K562 (cell line): ENCODE data around the gene NPDC1. TPM values are rescaled to one million over a fixed set of nuclear protein-coding genes. Genes with fewer than 3 reads are reported as not detected.
A peak's percentile ranks its signal among the peaks of the same experiment; 100 is the strongest.

Source experiments
- ATAC-seq: fragments of 200-7000 bp; cut with Tn5 transposase; 3 replicates; pipeline ENCODE4 v1.9.1; 2020; ENCODE audit warnings: moderate library complexity
- BruUV-seq: library from RNA; stranded (reverse); fragments of 400-500 nt; replicated peaks from 2 replicates; lab custom pipeline; 2021; lab: Mats Ljungman, UMichigan
- CTCF ChIA-PET: fragments of 300-600 bp; formaldehyde crosslinking; extraction: SDS; loops from one replicate; lab custom pipeline; 2021; ENCODE audit warnings: low intra/inter-chr PET ratio; lab: Yijun Ruan, JAX
- POLR2A ChIA-PET: fragments of 300-600, 350-650 bp; sonication (Branson Sonifier 250); formaldehyde crosslinking; extraction: SDS; loops from one replicate; lab custom pipeline; 2021; ENCODE audit warnings: antibody characterized with exemption, inconsistent platforms; lab: Yijun Ruan, JAX
- DNase-seq, 4 experiments: peaks; one replicate each; pipeline versions ENCODE4 v3.0.0 to v3.0.0-alpha.2; 2011 to 2018; ENCODE audit warnings: low spot score in 3 of 4, mixed read lengths in 3 of 4; ENCODE audit errors: extremely low read depth in 1 of 4
- FAIRE-seq: peaks from 2 replicates; lab custom pipeline; 2011; peaks lifted over from hg19 to GRCh38; lab: Jason Lieb, UNC
- H2AFZ ChIP-seq: 2 replicates; pipeline ENCODE4 v1.6.0; 2011; ENCODE audit warnings: low read depth, low read length, control low read depth, inconsistent platforms
- H3K27ac ChIP-seq: fragments of 200-600 bp; 3 replicates; pipeline ENCODE4 v1.8.0; 2011; ENCODE audit warnings: low read depth, mild to moderate bottlenecking, control low read depth, inconsistent platforms, low read length, moderate library complexity, mixed read lengths; ENCODE audit errors: extremely low read depth
- H3K27me3 ChIP-seq, 2 experiments: fragments of 300-600 bp in 1 of 2; 2 replicates in 1 of 2; 3 replicates in 1 of 2; pipeline versions ENCODE4 v1.6.0 to v1.8.0; 2011; ENCODE audit warnings: inconsistent platforms in 2 of 2, low read length in 2 of 2, mild to moderate bottlenecking in 1 of 2, mixed read lengths in 1 of 2, moderate library complexity in 1 of 2; ENCODE audit not compliant: control insufficient read depth in 2 of 2, insufficient read depth in 2 of 2
- H3K36me3 ChIP-seq: fragments of 300-600 bp; 3 replicates; pipeline ENCODE4 v1.8.0; 2011; ENCODE audit warnings: mild to moderate bottlenecking, low read length, inconsistent platforms; ENCODE audit not compliant: control insufficient read depth, insufficient read depth
- H3K4me1 ChIP-seq, 2 experiments: fragments of 200-600 bp in 1 of 2; replicated peaks in 1 of 2; 2 replicates in 1 of 2; 3 replicates in 1 of 2; pipeline versions ENCODE4 v1.5.1 to v1.8.0; 2011; ENCODE audit warnings: inconsistent platforms in 2 of 2, low read length in 2 of 2, mild to moderate bottlenecking in 1 of 2, mixed read lengths in 1 of 2, moderate library complexity in 1 of 2; ENCODE audit not compliant: control insufficient read depth in 2 of 2, insufficient read depth in 2 of 2
- H3K4me2 ChIP-seq: 2 replicates; pipeline ENCODE4 v1.6.1; 2011; ENCODE audit warnings: low read length, control low read depth, inconsistent platforms, mixed read lengths; ENCODE audit not compliant: insufficient read depth
- H3K4me3 ChIP-seq: fragments of 200-600 bp; sonication (generic), shearing (Covaris generic); 2 replicates; pipeline ENCODE4 v1.5.1; 2016; ENCODE audit warnings: control low read depth, inconsistent platforms
- H3K79me2 ChIP-seq: fragments of 200-600 bp; 3 replicates; pipeline ENCODE4 v1.8.0; 2011; ENCODE audit warnings: low read length, inconsistent platforms; ENCODE audit not compliant: control insufficient read depth, insufficient read depth
- H3K9ac ChIP-seq, 2 experiments: 2 replicates each; pipeline versions ENCODE4 v1.6.0 to v1.6.1; 2011; ENCODE audit warnings: low read depth in 2 of 2, low read length in 2 of 2, control low read depth in 1 of 2, inconsistent platforms in 1 of 2, mild to moderate bottlenecking in 1 of 2, mixed read lengths in 1 of 2; ENCODE audit not compliant: insufficient read depth in 1 of 2
- H3K9me1 ChIP-seq: one replicate; pipeline ENCODE4 v1.6.0; 2011; ENCODE audit warnings: inconsistent platforms, mild to moderate bottlenecking, low read length, moderate library complexity; ENCODE audit not compliant: control insufficient read depth, insufficient read depth
- H3K9me3 ChIP-seq: replicated peaks from 2 replicates; pipeline ENCODE4 v1.5.1; 2011; ENCODE audit warnings: low read depth, low read length, inconsistent platforms; ENCODE audit not compliant: control insufficient read depth, insufficient read depth
- H4K20me1 ChIP-seq: replicated peaks from 2 replicates; pipeline ENCODE4 v1.6.1; 2011; ENCODE audit warnings: low read length, inconsistent platforms, mixed read lengths; ENCODE audit not compliant: control insufficient read depth, insufficient read depth
- CREB3L1 ChIP-seq: fragments of 450-650 bp; IDR thresholded peaks from 2 replicates; pipeline ENCODE4 v1.6.1; 2014; ENCODE audit warnings: low read depth, mild to moderate bottlenecking, moderate library complexity, borderline replicate concordance
- CTCF ChIP-seq, 3 experiments: IDR thresholded peaks in 2 of 3; conservative IDR thresholded peaks in 1 of 3; 2 replicates each; pipeline ENCODE4 v1.5.1; 2011 to 2012; ENCODE audit warnings: low read length in 3 of 3, mild to moderate bottlenecking in 3 of 3, control low read depth in 2 of 3, improper control_type of control experiment in 1 of 3, inconsistent platforms in 1 of 3, low read depth in 1 of 3, mixed read lengths in 1 of 3, moderate library complexity in 1 of 3; ENCODE audit not compliant: insufficient read depth in 2 of 3
- MEF2D ChIP-seq: conservative IDR thresholded peaks from 2 replicates; pipeline ENCODE4 v1.6.1; 2016; ENCODE audit warnings: low read depth, missing genetic modification characterization, missing compliant biosample characterization
- NFE2 ChIP-seq: IDR thresholded peaks from 2 replicates; pipeline ENCODE4 v1.6.1; 2014; ENCODE audit warnings: antibody characterized with exemption, low read depth
- PBX2 ChIP-seq, 2 experiments: IDR thresholded peaks in 1 of 2; conservative IDR thresholded peaks in 1 of 2; 2 replicates each; pipeline ENCODE4 v1.6.1; 2016; ENCODE audit warnings: low read depth in 2 of 2, mild to moderate bottlenecking in 1 of 2, missing compliant biosample characterization in 1 of 2, missing genetic modification characterization in 1 of 2, moderate library complexity in 1 of 2
- SMARCA5 ChIP-seq: fragments of 450-650 bp; IDR thresholded peaks from 2 replicates; pipeline ENCODE4 v1.6.1; 2016
- WGBS: fragments of 100-300 bp; shearing (Covaris generic); methylation state at CpG from one replicate; pipeline ENCODE4 v1.1.6; 2016; ENCODE audit warnings: low coverage, mixed read lengths; ENCODE audit not compliant: insufficient coverage; ENCODE audit errors: missing lambda C conversion rate; 5-methylcytosine and 5-hydroxymethylcytosine counted together
- in situ Hi-C: fragments of 300-500 bp; cut with MboI; formaldehyde crosslinking; loops from 4 replicates; pipeline ENCODE4 v1.15.0; 2018; ENCODE audit warnings: inconsistent platforms, mixed read lengths
- intact Hi-C: fragments of 100-400 bp; cut with micrococcal nuclease; formaldehyde crosslinking; loops from 2 replicates; pipeline ENCODE4 v1.14.2; 2022
- polyA plus RNA-seq, 8 experiments: library from polyadenylated mRNA; depleted of rRNA in 4 of 8; stranded (reverse) in 5 of 8; unstranded in 3 of 8; fragments of >200 nt; fragmentation: Nextera tagmentation in 2 of 8; fragmentation: Illumina TruSeq in 1 of 8; extraction: Ambion mirVana in 2 of 8; extraction: Trizol in 1 of 8; gene quantifications; 2 replicates each; pipeline versions ENCODE4 v1.2.1 to v1.2.3, GENCODE V29; 2011 to 2014; ENCODE audit warnings: inconsistent platforms in 1 of 8, missing spikeins in 1 of 8
- total RNA-seq, 7 experiments: library from RNA; depleted of rRNA in 6 of 7; stranded (reverse); fragments of >200 nt in 6 of 7; fragmentation: Illumina TruSeq in 2 of 7; extraction: Trizol in 2 of 7; gene quantifications; 2 replicates each; pipeline versions ENCODE4 v1.2.1 to v1.2.3, GENCODE V29; 2011 to 2021; ENCODE audit warnings: low replicate concordance in 1 of 7

Gene NPDC1
- total and polyA plus RNA-seq, 9 of the 15 experiments (the other 6 are each of a cell fraction or from before 2014, with no cell fraction given), result 0.06 to 2.1 (median 0.53) TPM; not detected in 3

GRCh38 chr9:137083394-137084004 is 37.5 kb upstream of the NPDC1 start (continued):
- TF ChIP-seq PBX2 (CRISPR knock-in tag; IDR thresholded peaks at IDR 0.05; ENCODE audit: low read depth) (no peak), PBX2 (tag; conservative IDR thresholded peaks at IDR 0.05; ENCODE audit: low read depth) (no peak)

GRCh38 chr9:137082925-137083290 is 36.9 kb upstream of the NPDC1 start:
- H3K27me3 ChIP-seq, result no peaks in the 10 kb centered on the region
- H4K20me1 ChIP-seq, result no peaks in the 10 kb centered on the region
- BruUV-seq, result no TSS peak
- H3K4me2 ChIP-seq, result no peak overlapping the region; the same call in 1 of the 2 replicates
- H3K4me3 ChIP-seq, result no peak overlapping the region
- in situ Hi-C loops (no loop called here), intact Hi-C loops (no loop called here)
- no peak for ATAC-seq
- H3K79me2 ChIP-seq, result peaks cover 20% of the 10 kb centered on the region; the same call in 2 of the 3 replicates
- H3K27ac ChIP-seq, result peak overlapping the region; percentile 63; the same call in 1 of the 3 replicates
- H3K9ac ChIP-seq, result peak overlapping the region; percentile 26 to 88; a peak in 3 of 4 replicates
- no peak for FAIRE-seq
- no peaks in the 10 kb centered on the region for H3K9me1 ChIP-seq
- H3K4me1 ChIP-seq, result peaks cover 27 to 85% of the 10 kb centered on the region in 2 experiments; a peak in 4 of 5 replicates
- peaks cover 10% of the 10 kb centered on the region; the same call in 1 of the 3 replicates for H3K36me3 ChIP-seq
- no peak for TF ChIP-seq MEF2D (tag)
- no peak for TF ChIP-seq NFE2
- TF ChIP-seq CREB3L1, result no peak
- 0 out of 6 replicates have a peak, but pooled peaks of 1 of the 3 experiments have one; percentile 4 for TF ChIP-seq CTCF (IDR thresholded peaks at IDR 0.05 in 2 of 3, conservative IDR thresholded peaks at IDR 0.05 in 1 of 3; ENCODE audit: insufficient read depth in 2 of 3, low read depth in 1 of 3, low read length in 3 of 3)
- no peak for TF ChIP-seq SMARCA5
- POLR2A ChIA-PET, result interaction anchor here (0.9 to 2.6 kb wide), 4 partner anchors 13 to 158 kb away, joined by 3 to 14 read pairs (median 4); partner anchors contain the start of genes SAPCD2 and TUBB4B
- whole genome bisulfite sequencing, result 65% methylated on average over 8 of the region's 8 CpGs
- H3K9me3 ChIP-seq, result no peaks in the 10 kb centered on the region
- H2AFZ ChIP-seq, result no peak overlapping the region
- no peak for DNase-seq
- CTCF ChIA-PET, result no interaction called here
